HepG2 (cell line): Measurements from ENCODE around the gene AMPD2. TPM values are rescaled to one million over a fixed set of nuclear protein-coding genes. Genes with fewer than 3 reads are reported as not detected.
A peak's percentile ranks its signal among the peaks of the same experiment; 100 is the strongest.

Experiments used
- CSRNP2 ChIP-seq: sonication (generic); formaldehyde crosslinking; conservative IDR thresholded peaks from 2 replicates; pipeline ENCODE4 v1.8.0; 2022; ENCODE audit warnings: low read depth, missing genetic modification reagents
- FOXC1 ChIP-seq: sonication (generic); formaldehyde crosslinking; IDR thresholded peaks from 2 replicates; pipeline ENCODE4 v1.8.0; 2022; ENCODE audit warnings: mild to moderate bottlenecking, missing genetic modification reagents, borderline replicate concordance
- IKZF4 ChIP-seq: sonication (generic); formaldehyde crosslinking; IDR thresholded peaks from 2 replicates; pipeline ENCODE4 v1.5.1; 2020; ENCODE audit warnings: borderline replicate concordance, mild to moderate bottlenecking, low read depth, missing genetic modification reagents; ENCODE audit errors: not compliant biosample characterization
- KDM3A ChIP-seq: IDR thresholded peaks from 2 replicates; pipeline ENCODE4 v1.6.1; 2018; ENCODE audit warnings: low read depth, missing compliant biosample characterization
- KLF15 ChIP-seq: sonication (generic); formaldehyde crosslinking; IDR thresholded peaks from 2 replicates; pipeline ENCODE4 v1.8.1; 2023; ENCODE audit warnings: borderline replicate concordance, mild to moderate bottlenecking, inconsistent platforms, missing genetic modification reagents, mixed read lengths
- KLF9 ChIP-seq: IDR thresholded peaks from 2 replicates; pipeline ENCODE4 v1.6.1; 2016; ENCODE audit warnings: low read depth
- MBNL3 ChIP-seq: fragments of 250-450 bp; sonication (Bioruptor Pico); conservative IDR thresholded peaks from 2 replicates; pipeline ENCODE4 v1.8.0; 2022; ENCODE audit warnings: mild to moderate bottlenecking, inconsistent platforms
- MTF1 ChIP-seq: sonication (generic); formaldehyde crosslinking; IDR thresholded peaks from 2 replicates; pipeline ENCODE4 v1.5.0; 2020; ENCODE audit warnings: missing genetic modification reagents
- PTBP1 ChIP-seq: fragments of 200-400 bp; formaldehyde crosslinking; IDR thresholded peaks from 2 replicates; pipeline ENCODE4 v1.6.1; 2018; ENCODE audit warnings: low read length, low read depth; ENCODE audit not compliant: poor library complexity, severe bottlenecking
- SUZ12 ChIP-seq: fragments of 150-350 bp; IDR thresholded peaks from 2 replicates; pipeline ENCODE4 v1.6.1; 2014; ENCODE audit warnings: low read depth, low read length
- ZNF296 ChIP-seq: sonication (generic); formaldehyde crosslinking; conservative IDR thresholded peaks from 2 replicates; pipeline ENCODE4 v1.5.0; 2020; ENCODE audit warnings: mild to moderate bottlenecking, missing genetic modification reagents
- ZNF484 ChIP-seq: sonication (generic); formaldehyde crosslinking; IDR thresholded peaks from 2 replicates; pipeline ENCODE4 v1.5.1; 2020; ENCODE audit warnings: mild to moderate bottlenecking, low read depth, missing genetic modification reagents, borderline replicate concordance
- ZNF672 ChIP-seq: sonication (generic); formaldehyde crosslinking; IDR thresholded peaks from 2 replicates; pipeline ENCODE4 v1.8.1; 2022; ENCODE audit warnings: missing genetic modification reagents
- polyA plus RNA-seq, 8 experiments: library from polyadenylated mRNA; depleted of rRNA in 3 of 8; stranded (reverse) in 7 of 8; unstranded in 1 of 8; fragments of >200 nt; fragmentation: Illumina TruSeq in 4 of 8; extraction: Trizol in 4 of 8; gene quantifications; 2 replicates each; pipeline versions ENCODE4 v1.2.1 to v1.2.3, GENCODE V29; 2011 to 2016; ENCODE audit warnings: low read depth in 4 of 8, missing spikeins in 1 of 8, mixed read lengths in 1 of 8; ENCODE audit not compliant: insufficient read depth in 1 of 8
- total RNA-seq, 5 experiments: library from RNA; depleted of rRNA; stranded (reverse); fragments of >200 nt; fragmentation: Illumina TruSeq; extraction: Trizol; gene quantifications; 2 replicates each; pipeline ENCODE4 v1.2.3, GENCODE V29; 2016; ENCODE audit warnings: low read depth in 1 of 5
- TF ChIP-seq, protein P1 (sequence below), 2 experiments: sonication (generic) in 1 of 2; formaldehyde crosslinking in 1 of 2; IDR thresholded peaks; 2 replicates each; pipeline versions ENCODE4 v1.6.1 to v1.9.0; 2014 to 2022; ENCODE audit warnings: antibody characterized with exemption in 1 of 2, borderline replicate concordance in 1 of 2, inconsistent platforms in 1 of 2, low read depth in 1 of 2, missing genetic modification reagents in 1 of 2
- TF ChIP-seq, protein P2 (sequence below): sonication (generic); formaldehyde crosslinking; IDR thresholded peaks from 2 replicates; pipeline ENCODE4 v1.5.1; 2020; ENCODE audit warnings: missing genetic modification reagents, mild to moderate bottlenecking, borderline replicate concordance

The AMPD2 gene
- total and polyA plus RNA-seq, 2 of the 13 experiments (the other 11 are each of a cell fraction or from before 2014, with no cell fraction given), result 62.3 to 82.0 TPM

GRCh38 chr1:109619576-109620400, at the start of gene AMPD2, which contains the start of gene GNAT2 (continued):
- TF ChIP-seq KDM3A (CRISPR knock-in tag) (no peak), SUZ12 (no peak), KLF15 (no peak), ZNF484 (CRISPR knock-in tag) (no peak), PTBP1 (no peak), CSRNP2 (CRISPR knock-in tag) (no peak), MTF1 (no peak), ZNF296 (CRISPR knock-in tag) (no peak), ZNF672 (CRISPR knock-in tag) (no peak), FOXC1 (CRISPR knock-in tag) (peak; percentile 19; the same call in 1 of the 2 replicates), IKZF4 (no peak), KLF9 (CRISPR knock-in tag) (no peak), MBNL3 (CRISPR knock-in tag) (no peak)
- TF ChIP-seq, protein P1, sequence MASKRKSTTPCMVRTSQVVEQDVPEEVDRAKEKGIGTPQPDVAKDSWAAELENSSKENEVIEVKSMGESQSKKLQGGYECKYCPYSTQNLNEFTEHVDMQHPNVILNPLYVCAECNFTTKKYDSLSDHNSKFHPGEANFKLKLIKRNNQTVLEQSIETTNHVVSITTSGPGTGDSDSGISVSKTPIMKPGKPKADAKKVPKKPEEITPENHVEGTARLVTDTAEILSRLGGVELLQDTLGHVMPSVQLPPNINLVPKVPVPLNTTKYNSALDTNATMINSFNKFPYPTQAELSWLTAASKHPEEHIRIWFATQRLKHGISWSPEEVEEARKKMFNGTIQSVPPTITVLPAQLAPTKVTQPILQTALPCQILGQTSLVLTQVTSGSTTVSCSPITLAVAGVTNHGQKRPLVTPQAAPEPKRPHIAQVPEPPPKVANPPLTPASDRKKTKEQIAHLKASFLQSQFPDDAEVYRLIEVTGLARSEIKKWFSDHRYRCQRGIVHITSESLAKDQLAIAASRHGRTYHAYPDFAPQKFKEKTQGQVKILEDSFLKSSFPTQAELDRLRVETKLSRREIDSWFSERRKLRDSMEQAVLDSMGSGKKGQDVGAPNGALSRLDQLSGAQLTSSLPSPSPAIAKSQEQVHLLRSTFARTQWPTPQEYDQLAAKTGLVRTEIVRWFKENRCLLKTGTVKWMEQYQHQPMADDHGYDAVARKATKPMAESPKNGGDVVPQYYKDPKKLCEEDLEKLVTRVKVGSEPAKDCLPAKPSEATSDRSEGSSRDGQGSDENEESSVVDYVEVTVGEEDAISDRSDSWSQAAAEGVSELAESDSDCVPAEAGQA (IDR thresholded peaks at IDR 0.05; ENCODE audit: low read depth), result no peak
- TF ChIP-seq, protein P1 (CRISPR knock-in tag; IDR thresholded peaks at IDR 0.05; ENCODE audit: borderline replicate concordance), result peak; percentile 68; the same call in 1 of the 2 replicates
- TF ChIP-seq, protein P2, sequence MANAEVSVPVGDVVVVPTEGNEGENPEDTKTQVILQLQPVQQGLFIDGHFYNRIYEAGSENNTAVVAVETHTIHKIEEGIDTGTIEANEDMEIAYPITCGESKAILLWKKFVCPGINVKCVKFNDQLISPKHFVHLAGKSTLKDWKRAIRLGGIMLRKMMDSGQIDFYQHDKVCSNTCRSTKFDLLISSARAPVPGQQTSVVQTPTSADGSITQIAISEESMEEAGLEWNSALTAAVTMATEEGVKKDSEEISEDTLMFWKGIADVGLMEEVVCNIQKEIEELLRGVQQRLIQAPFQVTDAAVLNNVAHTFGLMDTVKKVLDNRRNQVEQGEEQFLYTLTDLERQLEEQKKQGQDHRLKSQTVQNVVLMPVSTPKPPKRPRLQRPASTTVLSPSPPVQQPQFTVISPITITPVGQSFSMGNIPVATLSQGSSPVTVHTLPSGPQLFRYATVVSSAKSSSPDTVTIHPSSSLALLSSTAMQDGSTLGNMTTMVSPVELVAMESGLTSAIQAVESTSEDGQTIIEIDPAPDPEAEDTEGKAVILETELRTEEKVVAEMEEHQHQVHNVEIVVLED (CRISPR knock-in tag), result peak; percentile 11; the same call in 1 of the 2 replicates
